HT1080 (cell line): ENCODE data around the gene GPR152. TPM values are rescaled to one million over a fixed set of nuclear protein-coding genes. Genes with fewer than 3 reads are reported as not detected.
"Not testable (repeated sequence)": the region's sequence is repeated elsewhere in the genome, so short reads cannot be mapped to it uniquely, and the experiment has no call there.

Source experiments
- DNase-seq: peaks from one replicate; pipeline ENCODE4 v3.0.0-alpha.2; 2015; ENCODE audit warnings: low read depth
- total RNA-seq: library from RNA; depleted of rRNA; stranded (reverse); fragments of >200 nt; shearing (Covaris generic); gene quantifications from 2 replicates; pipeline ENCODE4 v1.2.3, GENCODE V29; 2014

Gene GPR152
- total RNA-seq, 1 experiment from 2014 or later, result not detected

- DNase-seq, result no peak
These were observed 41.3 kb downstream of the GPR152 start for GRCh38 chr11:67410984-67411784.

- DNase-seq, result no peak
These were observed 42.1 kb downstream of the GPR152 start for GRCh38 chr11:67410369-67410831.

GRCh38 chr11:67409781-67410368 lies 42.7 kb downstream of the GPR152 start:
- no peak for DNase-seq

GRCh38 chr11:67409261-67409666 lies 43.3 kb downstream of the GPR152 start:
- no peak for DNase-seq

- no peak for DNase-seq
These were observed 43.9 kb downstream of the GPR152 start for GRCh38 chr11:67408437-67409200.

GRCh38 chr11:67407688-67408163 lies 44.8 kb downstream of the GPR152 start:
- no peak for DNase-seq

- DNase-seq, result no peak
These were observed 45.4 kb downstream of the GPR152 start for GRCh38 chr11:67406969-67407687.

- no peak for DNase-seq
These were observed 46.0 kb downstream of the GPR152 start for GRCh38 chr11:67406420-67406968.

- no peak for DNase-seq
These were observed 46.7 kb downstream of the GPR152 start for GRCh38 chr11:67405688-67406339.

- DNase-seq, result no peak
These were observed 47.3 kb downstream of the GPR152 start for GRCh38 chr11:67405196-67405567.

- DNase-seq, result no peak
These were observed 47.9 kb downstream of the GPR152 start for GRCh38 chr11:67404515-67405195.

GRCh38 chr11:67403085-67403484 lies 49.4 kb downstream of the GPR152 start:
- DNase-seq, result not testable (repeated sequence)

GRCh38 chr11:67402192-67402839 lies 50.2 kb downstream of the GPR152 start:
- not testable (repeated sequence) for DNase-seq

- DNase-seq, result peak; percentile 71
These were observed 50.9 kb downstream of the GPR152 start, which contains the start of gene PPP1CA for GRCh38 chr11:67401495-67402191. Gene PPP1CA (minus strand): TSS chr11:67401858. CDS start chr11:67401782, 76 bp downstream.
